ENCODE results near the gene DCC. TPM values are rescaled to one million over a fixed set of nuclear protein-coding genes. Genes with fewer than 3 reads are reported as not detected.
"Not testable (repeated sequence)": the region's sequence is repeated elsewhere in the genome, so short reads cannot be mapped to it uniquely, and the experiment has no call there.

The DCC gene
- total RNA-seq, 1 experiment from 2014 or later: not detected

DNA sequence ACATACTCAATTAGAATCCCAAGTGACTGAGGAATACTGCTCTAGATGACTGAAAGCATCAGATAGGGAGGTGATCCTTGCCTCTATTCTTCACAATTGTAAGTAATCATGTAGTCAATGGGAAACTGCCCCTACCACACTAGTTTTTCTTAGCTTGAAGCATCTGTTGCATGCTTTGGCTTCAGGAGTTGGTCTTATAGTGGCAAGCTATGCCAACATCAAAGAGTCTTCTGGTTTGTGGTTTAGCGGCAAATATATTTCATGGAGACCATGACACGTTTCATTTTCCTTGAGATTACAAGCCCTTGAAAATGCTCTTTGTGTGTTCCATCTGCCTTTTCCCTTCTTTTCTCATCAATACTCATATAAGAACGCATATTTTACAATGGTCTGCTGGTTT is 12.9 kb downstream of the DCC start:
- TF ChIP-seq EZH2 (IDR thresholded peaks at IDR 0.05; ENCODE audit: low read depth): no peak
- TF ChIP-seq, protein P1, sequence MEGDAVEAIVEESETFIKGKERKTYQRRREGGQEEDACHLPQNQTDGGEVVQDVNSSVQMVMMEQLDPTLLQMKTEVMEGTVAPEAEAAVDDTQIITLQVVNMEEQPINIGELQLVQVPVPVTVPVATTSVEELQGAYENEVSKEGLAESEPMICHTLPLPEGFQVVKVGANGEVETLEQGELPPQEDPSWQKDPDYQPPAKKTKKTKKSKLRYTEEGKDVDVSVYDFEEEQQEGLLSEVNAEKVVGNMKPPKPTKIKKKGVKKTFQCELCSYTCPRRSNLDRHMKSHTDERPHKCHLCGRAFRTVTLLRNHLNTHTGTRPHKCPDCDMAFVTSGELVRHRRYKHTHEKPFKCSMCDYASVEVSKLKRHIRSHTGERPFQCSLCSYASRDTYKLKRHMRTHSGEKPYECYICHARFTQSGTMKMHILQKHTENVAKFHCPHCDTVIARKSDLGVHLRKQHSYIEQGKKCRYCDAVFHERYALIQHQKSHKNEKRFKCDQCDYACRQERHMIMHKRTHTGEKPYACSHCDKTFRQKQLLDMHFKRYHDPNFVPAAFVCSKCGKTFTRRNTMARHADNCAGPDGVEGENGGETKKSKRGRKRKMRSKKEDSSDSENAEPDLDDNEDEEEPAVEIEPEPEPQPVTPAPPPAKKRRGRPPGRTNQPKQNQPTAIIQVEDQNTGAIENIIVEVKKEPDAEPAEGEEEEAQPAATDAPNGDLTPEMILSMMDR (conservative IDR thresholded peaks at IDR 0.05): no peak
- H3K79me2 ChIP-seq (ENCODE audit: low read depth): no peaks in the 10 kb centered on the region

DNA sequence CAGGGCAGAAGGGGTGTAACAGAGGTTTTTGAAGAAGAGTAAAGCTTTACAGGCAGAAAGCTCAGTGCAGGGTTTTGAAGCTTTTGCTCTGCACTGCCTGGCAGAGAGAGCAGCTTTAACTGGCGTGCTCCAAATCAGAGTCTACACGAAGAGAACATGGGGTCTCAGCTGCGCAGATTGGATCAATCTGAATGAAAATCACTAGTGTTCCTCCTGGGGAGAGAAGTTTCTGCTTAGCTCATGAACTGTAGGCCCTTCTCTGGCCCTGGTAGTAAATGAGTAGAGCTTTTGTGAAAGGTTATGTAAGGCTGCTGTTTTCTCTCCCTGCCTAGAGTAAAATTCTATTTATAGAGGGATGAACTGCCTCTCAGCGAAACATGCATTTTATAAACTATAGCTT is 13.6 kb downstream of the DCC start:
- intact Hi-C loops (cut with micrococcal nuclease; ENCODE audit: unreplicated experiment): no loop called here
- H3K27ac ChIP-seq: no peak overlapping the region
- CTCF ChIA-PET: no interaction called here

More for the DNA sequence above, 12.9 kb downstream of the DCC start:
- no peak for DNase-seq
- intact Hi-C loops (cut with micrococcal nuclease; ENCODE audit: unreplicated experiment): no loop called here
- no peaks in the 10 kb centered on the region for H3K27me3 ChIP-seq (ENCODE audit: insufficient read depth, low read depth)
- BruUV-seq (replicated peaks): no TSS peak
- no peak overlapping the region for H3K4me3 ChIP-seq
- H3K9me2 ChIP-seq (ENCODE audit: insufficient read depth): no peaks in the 10 kb centered on the region
- CTCF ChIA-PET: no interaction called here
- H2AFZ ChIP-seq: no peak overlapping the region
- no peaks in the 10 kb centered on the region for H3K36me3 ChIP-seq (ENCODE audit: low read depth)
- POLR2A ChIA-PET (ENCODE audit: unreplicated experiment): no interaction called here
- H4K20me1 ChIP-seq (ENCODE audit: insufficient read depth): no peaks in the 10 kb centered on the region
- H3K9me3 ChIP-seq (ENCODE audit: insufficient read depth, low read depth): no peaks in the 10 kb centered on the region
- no peaks in the 10 kb centered on the region for H3K4me1 ChIP-seq (replicated peaks; ENCODE audit: insufficient read depth)
- no peaks in the 10 kb centered on the region for H3F3A ChIP-seq (ENCODE audit: insufficient read depth, low read depth)
- no peak overlapping the region for H3K4me2 ChIP-seq
- no peak overlapping the region for H3K27ac ChIP-seq

GRCh38 chr18:52363861-52364260 is 23.9 kb downstream of the DCC start:
- 0 out of 2 replicates have a peak, but pooled peaks cover 4% of the 10 kb centered on the region for H3K27me3 ChIP-seq (ENCODE audit: insufficient read depth, low read depth)
- no TSS peak for BruUV-seq (replicated peaks)
- H2AFZ ChIP-seq: no peak overlapping the region
- intact Hi-C loops (cut with micrococcal nuclease; ENCODE audit: unreplicated experiment): no loop called here
- no peak for DNase-seq
- no peaks in the 10 kb centered on the region for H3K79me2 ChIP-seq (ENCODE audit: low read depth)
- H3K9me3 ChIP-seq (ENCODE audit: insufficient read depth, low read depth): no peaks in the 10 kb centered on the region
- no peaks in the 10 kb centered on the region for H3K36me3 ChIP-seq (ENCODE audit: low read depth)
- H3K4me1 ChIP-seq (replicated peaks; ENCODE audit: insufficient read depth): no peaks in the 10 kb centered on the region
- no peak overlapping the region for H3K4me2 ChIP-seq
- H3K4me3 ChIP-seq: no peak overlapping the region
- POLR2A ChIA-PET (ENCODE audit: unreplicated experiment): no interaction called here
- no peak overlapping the region for H3K27ac ChIP-seq
- no peaks in the 10 kb centered on the region for H3F3A ChIP-seq (ENCODE audit: insufficient read depth, low read depth)
- TF ChIP-seq, protein P1 (conservative IDR thresholded peaks at IDR 0.05): no peak
- no peak for TF ChIP-seq EZH2 (IDR thresholded peaks at IDR 0.05; ENCODE audit: low read depth)
- no peaks in the 10 kb centered on the region for H4K20me1 ChIP-seq (ENCODE audit: insufficient read depth)
- H3K9me2 ChIP-seq (ENCODE audit: insufficient read depth): no peaks in the 10 kb centered on the region
- CTCF ChIA-PET: no interaction called here

More for the DNA sequence above, 13.6 kb downstream of the DCC start:
- Histone ChIP-seq H3K4me1 (replicated peaks; ENCODE audit: insufficient read depth) (no peaks in the 10 kb centered on the region), H3K4me3 (no peak overlapping the region), H3K9me3 (ENCODE audit: insufficient read depth, low read depth) (no peaks in the 10 kb centered on the region), H3K9me2 (ENCODE audit: insufficient read depth) (no peaks in the 10 kb centered on the region), H3F3A (ENCODE audit: insufficient read depth, low read depth) (no peaks in the 10 kb centered on the region), H3K36me3 (ENCODE audit: low read depth) (no peaks in the 10 kb centered on the region), H3K27me3 (ENCODE audit: insufficient read depth, low read depth) (0 out of 2 replicates have a peak, but pooled peaks cover 4% of the 10 kb centered on the region), H3K79me2 (ENCODE audit: low read depth) (no peaks in the 10 kb centered on the region), H2AFZ (no peak overlapping the region), H4K20me1 (ENCODE audit: insufficient read depth) (no peaks in the 10 kb centered on the region), H3K4me2 (no peak overlapping the region)
- no peak for DNase-seq
- no peak for TF ChIP-seq EZH2 (IDR thresholded peaks at IDR 0.05; ENCODE audit: low read depth)
- TF ChIP-seq, protein P1 (conservative IDR thresholded peaks at IDR 0.05): no peak
- POLR2A ChIA-PET (ENCODE audit: unreplicated experiment): no interaction called here
- no TSS peak for BruUV-seq (replicated peaks)

DNA sequence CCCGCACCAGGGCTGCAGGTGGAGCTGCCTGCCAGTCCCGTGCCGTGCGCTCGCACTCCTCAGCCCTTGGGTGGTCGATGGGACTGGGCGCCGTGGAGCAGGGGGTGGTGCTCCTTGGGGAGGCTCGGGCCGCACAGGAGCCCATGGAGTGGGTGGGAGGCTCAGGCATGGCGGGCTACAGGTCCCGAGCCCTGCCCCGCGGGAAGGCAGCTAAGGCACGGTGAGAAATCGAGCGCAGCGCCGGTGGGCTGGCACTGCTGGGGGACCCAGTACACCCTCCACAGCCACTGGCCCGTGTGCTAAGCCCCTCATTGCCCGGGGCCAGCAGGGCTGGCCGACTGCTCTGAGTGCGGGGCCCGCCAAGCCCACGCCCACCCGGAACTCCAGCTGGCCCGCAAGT is 26.9 kb downstream of the DCC start:
- H3K4me3 ChIP-seq; H3K4me1 ChIP-seq (replicated peaks; ENCODE audit: insufficient read depth); H3K79me2 ChIP-seq (ENCODE audit: low read depth); BruUV-seq (replicated peaks); H3K9me2 ChIP-seq (ENCODE audit: insufficient read depth); H3F3A ChIP-seq (ENCODE audit: insufficient read depth, low read depth); H3K27me3 ChIP-seq (ENCODE audit: insufficient read depth, low read depth); H2AFZ ChIP-seq; H3K27ac ChIP-seq; H4K20me1 ChIP-seq (ENCODE audit: insufficient read depth); DNase-seq; H3K4me2 ChIP-seq; H3K9me3 ChIP-seq (ENCODE audit: insufficient read depth, low read depth); H3K36me3 ChIP-seq (ENCODE audit: low read depth); intact Hi-C loops (cut with micrococcal nuclease; ENCODE audit: unreplicated experiment); POLR2A ChIA-PET (ENCODE audit: unreplicated experiment); CTCF ChIA-PET: not testable (repeated sequence)

Data from PC-9 (cell line).